ENCODE measurements around the gene AOPEP.
A peak's percentile ranks its signal among the peaks of the same experiment; 100 is the strongest.

DNA sequence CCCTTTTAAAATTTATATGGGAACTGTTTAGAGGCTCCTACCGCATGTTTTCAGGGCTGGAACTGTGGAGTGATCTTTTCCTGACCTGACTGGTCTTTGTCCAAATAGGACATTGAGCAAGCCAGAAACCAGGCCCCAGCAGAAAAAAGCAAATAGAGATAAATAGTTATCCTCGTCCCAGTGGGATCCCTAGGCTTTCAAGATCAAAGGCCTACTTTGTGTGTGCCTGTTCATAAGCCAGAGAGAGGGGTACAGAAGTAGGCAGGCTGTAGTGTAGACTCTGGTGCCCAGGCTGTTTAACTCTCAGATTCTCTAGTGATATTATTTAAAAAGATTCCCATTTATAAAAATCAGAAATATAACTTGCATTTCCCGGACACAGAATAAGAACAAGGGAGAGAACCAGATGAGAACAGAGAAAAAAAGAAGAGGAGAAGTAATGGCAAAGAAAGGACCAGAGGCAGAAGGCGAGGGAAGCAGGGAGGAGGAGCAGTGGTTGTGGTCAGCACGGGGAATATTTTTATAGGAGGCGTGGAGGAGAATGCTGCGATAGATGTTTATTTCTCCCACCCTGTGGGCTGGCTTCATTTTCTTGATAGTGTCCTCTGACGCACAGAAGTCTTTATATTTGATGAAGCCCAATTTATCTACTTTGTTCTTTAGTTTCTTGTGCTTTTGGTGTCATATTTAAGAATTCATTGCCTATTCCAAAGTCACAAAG is 101.2 kb downstream of the AOPEP start:
- TF ChIP-seq, protein P1, sequence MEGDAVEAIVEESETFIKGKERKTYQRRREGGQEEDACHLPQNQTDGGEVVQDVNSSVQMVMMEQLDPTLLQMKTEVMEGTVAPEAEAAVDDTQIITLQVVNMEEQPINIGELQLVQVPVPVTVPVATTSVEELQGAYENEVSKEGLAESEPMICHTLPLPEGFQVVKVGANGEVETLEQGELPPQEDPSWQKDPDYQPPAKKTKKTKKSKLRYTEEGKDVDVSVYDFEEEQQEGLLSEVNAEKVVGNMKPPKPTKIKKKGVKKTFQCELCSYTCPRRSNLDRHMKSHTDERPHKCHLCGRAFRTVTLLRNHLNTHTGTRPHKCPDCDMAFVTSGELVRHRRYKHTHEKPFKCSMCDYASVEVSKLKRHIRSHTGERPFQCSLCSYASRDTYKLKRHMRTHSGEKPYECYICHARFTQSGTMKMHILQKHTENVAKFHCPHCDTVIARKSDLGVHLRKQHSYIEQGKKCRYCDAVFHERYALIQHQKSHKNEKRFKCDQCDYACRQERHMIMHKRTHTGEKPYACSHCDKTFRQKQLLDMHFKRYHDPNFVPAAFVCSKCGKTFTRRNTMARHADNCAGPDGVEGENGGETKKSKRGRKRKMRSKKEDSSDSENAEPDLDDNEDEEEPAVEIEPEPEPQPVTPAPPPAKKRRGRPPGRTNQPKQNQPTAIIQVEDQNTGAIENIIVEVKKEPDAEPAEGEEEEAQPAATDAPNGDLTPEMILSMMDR (IDR thresholded peaks at IDR 0.05): no peak
- TF ChIP-seq POLR2AphosphoS5 (IDR thresholded peaks at IDR 0.05; ENCODE audit: insufficient read depth in 1 of 2, low read depth in 1 of 2) (peak in 1 of 2 donors; percentile 59), POLR2A (IDR thresholded peaks at IDR 0.05) (no peak)
